ENCODE measurements around the gene RAB5B. TPM values are rescaled to one million over a fixed set of nuclear protein-coding genes. Genes with fewer than 3 reads are reported as not detected.

The RAB5B gene
- total and polyA plus RNA-seq, 3 donors from 2014 or later, result 139 to 198 (median 144) TPM

GRCh38 chr12:56014205-56014604, 40.3 kb downstream of the RAB5B start:
- H3K27me3 ChIP-seq, result no peaks in the 10 kb centered on the region
- H3K4me1 ChIP-seq, result no peaks in the 10 kb centered on the region
- no peaks in the 10 kb centered on the region for H3K9me3 ChIP-seq
- intact Hi-C loops (cut with DNase I; ENCODE audit: low total_unique reads), result no loop called here
- no peaks in the 10 kb centered on the region for H3K36me3 ChIP-seq (ENCODE audit: low read depth, missing control alignments)
- TF ChIP-seq POLR2A (IDR thresholded peaks at IDR 0.05) (no peak), CTCF (IDR thresholded peaks at IDR 0.05) (no peak)
- no peak for DNase-seq
- WGBS, 2 donors, result 63% methylated on average over 2 of the region's 2 CpGs
- no peak overlapping the region for H3K4me3 ChIP-seq
- H3K27ac ChIP-seq, result no peak overlapping the region

- Histone ChIP-seq H3K4me1 (peaks cover 23% of the 10 kb centered on the region), H3K36me3 (ENCODE audit: low read depth, missing control alignments) (no peaks in the 10 kb centered on the region), H3K4me3 (no peak overlapping the region), H3K27me3 (no peaks in the 10 kb centered on the region), H3K9me3 (no peaks in the 10 kb centered on the region), H3K27ac (no peak overlapping the region)
- WGBS, 2 donors, result 74 to 90% methylated on average over 4 of the region's 4 CpGs
- intact Hi-C loops (cut with DNase I; ENCODE audit: low total_unique reads), result no loop called here
- DNase-seq, result no peak
- no peak for TF ChIP-seq POLR2A (IDR thresholded peaks at IDR 0.05)
- no peak for TF ChIP-seq CTCF (IDR thresholded peaks at IDR 0.05)
Observed at GRCh38 chr12:56017181-56017580, 43.3 kb downstream of the RAB5B start.

- DNase-seq, result no peak
- Histone ChIP-seq H3K9me3 (no peaks in the 10 kb centered on the region), H3K4me3 (no peak overlapping the region), H3K27me3 (no peaks in the 10 kb centered on the region), H3K27ac (no peak overlapping the region), H3K4me1 (peaks cover 24% of the 10 kb centered on the region), H3K36me3 (ENCODE audit: low read depth, missing control alignments) (no peaks in the 10 kb centered on the region)
- 100% methylated on average over 1 of the region's 1 CpG for WGBS, 2 donors
- intact Hi-C loops (cut with DNase I; ENCODE audit: low total_unique reads), result no loop called here
- TF ChIP-seq POLR2A (IDR thresholded peaks at IDR 0.05) (no peak), CTCF (IDR thresholded peaks at IDR 0.05) (no peak)
Observed at GRCh38 chr12:56018356-56018755, 44.5 kb downstream of the RAB5B start.

GRCh38 chr12:56020423-56021184, 46.7 kb downstream of the RAB5B start, which contains the start of gene IKZF4:
IKZF4 (plus strand) TSS chr12:56021043; CDS start chr12:56021494, 451 bp downstream.
- Histone ChIP-seq H3K4me3 (peak within 1 kb of the TSS in 1 of 2 donors; percentile 34), H3K36me3 (ENCODE audit: low read depth, missing control alignments) (no peaks in the 10 kb centered on the region), H3K4me1 (peaks cover 24% of the 10 kb centered on the region), H3K27me3 (no peaks in the 10 kb centered on the region), H3K27ac (peak within 1 kb of the TSS; percentile 48 to 80), H3K9me3 (no peaks in the 10 kb centered on the region)
- intact Hi-C loops (cut with DNase I; ENCODE audit: low total_unique reads), result no loop called here
- DNase-seq, result peak; percentile 77
- WGBS, 2 donors, result 17 to 32% methylated on average over 7 to 10 of the region's 10 CpGs
- TF ChIP-seq CTCF (IDR thresholded peaks at IDR 0.05), result no peak
- no peak for TF ChIP-seq POLR2A (IDR thresholded peaks at IDR 0.05)

Data from testis (tissue), 3 donors.